GM18511 (cell line): ENCODE results near the gene SVIL.
"Not testable (repeated sequence)": the region's sequence is repeated elsewhere in the genome, so short reads cannot be mapped to it uniquely, and the experiment has no call there.

Source experiments
- ATAC-seq: cut with Tn5 transposase; IDR thresholded peaks from one replicate; pipeline ENCODE4 v1.9.1; 2021; ENCODE audit warnings: mild to moderate bottlenecking, moderate library complexity; ENCODE audit not compliant: unreplicated experiment

SVIL gene

DNA sequence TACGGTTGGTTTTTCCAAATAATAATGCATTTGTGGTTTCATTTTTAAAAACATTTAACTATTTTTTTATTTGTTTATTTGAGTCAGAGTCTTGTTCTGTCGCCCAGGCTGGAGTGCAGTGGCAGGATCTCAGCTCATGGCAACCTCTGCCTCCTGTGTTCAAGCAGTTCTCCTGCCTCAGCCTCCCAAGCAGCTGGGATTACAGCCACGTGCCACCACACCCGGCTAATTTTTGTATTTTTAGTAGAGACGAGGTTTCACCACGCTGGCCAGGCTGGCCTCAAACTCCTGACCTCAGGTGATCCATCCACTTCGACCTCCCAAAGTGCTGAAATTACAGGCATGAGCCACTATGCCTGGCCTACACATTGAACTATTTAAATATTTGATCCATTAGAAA lies 28.1 kb downstream of the SVIL start:
- ATAC-seq, result not testable (repeated sequence)

DNA sequence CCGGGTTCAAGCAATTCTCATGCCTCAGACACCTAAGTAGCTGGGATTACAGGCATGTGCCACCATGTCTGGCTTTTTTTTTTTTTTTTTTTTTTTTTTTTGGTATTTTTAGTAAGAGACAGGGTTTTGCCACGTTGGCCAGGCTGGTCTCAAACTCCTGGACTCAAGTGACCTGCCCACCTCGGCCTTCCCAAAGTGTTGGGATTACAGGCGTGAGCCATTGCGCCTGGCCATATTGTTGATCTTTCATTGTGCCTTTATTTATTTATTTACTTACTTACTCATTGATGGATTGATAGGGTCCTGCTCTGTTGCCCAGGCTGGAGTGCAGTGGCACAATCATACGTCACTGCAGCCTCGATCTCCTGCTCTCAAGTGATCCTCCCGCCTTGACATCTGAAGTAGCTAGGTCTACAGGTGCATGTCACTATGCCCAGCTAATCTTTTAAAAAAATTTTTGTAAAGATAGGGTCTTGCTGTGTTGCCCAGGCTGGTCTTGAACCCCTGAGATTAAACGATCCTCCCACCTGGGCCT lies 30.4 kb downstream of the SVIL start:
- ATAC-seq, result no peak

DNA sequence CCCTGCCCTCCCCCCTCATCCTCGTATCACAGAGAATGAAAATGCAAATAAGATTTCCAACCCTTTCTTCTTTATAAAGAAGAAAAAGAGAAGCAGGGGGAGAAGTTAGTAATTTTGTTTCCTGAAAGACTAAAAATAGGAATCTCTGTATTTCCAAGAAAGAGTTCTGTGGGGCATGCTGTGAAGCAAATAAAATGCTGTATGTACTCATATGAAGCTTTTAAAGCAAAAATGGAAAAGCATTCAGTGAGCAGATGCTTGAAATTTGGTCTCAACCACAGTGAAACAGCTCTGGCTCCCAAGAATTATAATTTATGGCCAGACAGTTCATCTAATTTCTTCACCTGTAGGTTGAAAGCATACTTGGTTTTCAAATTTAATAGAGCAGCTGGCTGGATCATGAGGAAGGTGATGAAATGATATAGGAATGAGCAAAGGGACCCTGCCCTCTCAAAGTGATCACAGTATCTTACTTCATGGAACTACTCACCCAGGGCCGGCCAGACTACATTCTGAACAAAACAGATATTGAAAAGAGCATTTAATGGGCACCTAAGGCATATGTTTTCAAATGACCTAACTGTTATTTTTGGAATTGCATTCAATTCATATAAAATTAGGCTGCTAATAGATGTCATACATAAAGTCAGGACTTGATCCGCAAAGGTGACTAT lies 31.4 kb downstream of the SVIL start:
- ATAC-seq, result no peak

DNA sequence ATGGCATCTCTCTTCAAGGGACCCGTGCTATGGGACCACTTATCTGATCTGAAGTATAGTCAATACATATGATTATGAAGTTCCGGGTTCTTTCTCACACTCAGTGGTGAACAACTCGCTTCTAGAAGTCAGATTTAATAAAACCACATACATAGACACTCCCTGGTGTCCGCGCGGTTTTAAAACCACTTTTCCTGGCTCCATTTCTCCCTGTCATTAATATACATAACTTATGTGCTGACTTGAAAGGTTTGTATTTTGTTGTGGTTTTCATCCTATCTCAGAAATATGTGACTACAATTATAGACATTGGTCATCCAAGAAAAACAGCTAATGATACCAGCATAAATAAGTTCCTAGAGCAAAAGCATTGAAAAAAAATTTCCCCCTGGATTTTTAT lies 34.0 kb downstream of the SVIL start:
- ATAC-seq, result no peak

DNA sequence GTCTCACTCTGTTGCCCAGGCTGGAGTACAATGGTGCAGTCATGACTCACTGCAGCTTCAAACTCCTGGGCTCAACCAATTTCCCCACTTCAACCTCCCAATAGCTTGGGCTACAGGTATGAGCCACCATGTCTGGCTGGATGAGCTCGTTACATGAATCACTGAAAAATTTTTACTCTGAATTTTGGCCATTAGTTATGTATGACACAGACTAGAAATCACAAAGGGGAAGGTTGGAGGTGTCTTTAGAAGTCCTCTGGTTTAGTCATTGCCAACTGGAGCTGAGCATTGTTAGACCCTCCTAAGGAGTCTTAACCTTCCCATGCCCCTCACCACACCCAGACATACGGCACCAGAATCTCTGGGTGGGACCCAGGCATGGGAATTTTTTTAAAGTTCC lies 34.7 kb downstream of the SVIL start:
- no peak for ATAC-seq

DNA sequence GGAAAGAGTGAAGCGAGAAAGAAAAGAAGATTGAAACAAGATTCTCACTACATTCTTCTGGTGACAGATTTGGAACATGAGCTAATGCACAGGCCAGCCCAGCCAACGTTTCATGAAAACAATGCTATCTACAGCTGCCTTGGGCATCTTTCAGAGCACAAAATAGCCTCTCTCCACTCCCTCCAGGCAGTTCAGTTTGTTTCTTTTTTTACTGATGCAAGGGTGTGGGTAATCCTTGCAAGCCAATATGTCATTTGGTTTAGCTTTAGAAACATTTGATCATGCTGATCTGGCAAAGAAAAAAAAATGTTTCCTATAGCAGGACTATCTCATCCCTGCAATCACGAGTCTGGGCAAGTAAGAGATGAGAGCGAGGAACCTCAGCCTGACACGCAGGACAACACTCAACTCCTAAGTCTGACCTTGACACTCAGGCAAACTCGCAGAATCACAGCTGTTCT lies 35.9 kb downstream of the SVIL start:
- ATAC-seq, result no peak

DNA sequence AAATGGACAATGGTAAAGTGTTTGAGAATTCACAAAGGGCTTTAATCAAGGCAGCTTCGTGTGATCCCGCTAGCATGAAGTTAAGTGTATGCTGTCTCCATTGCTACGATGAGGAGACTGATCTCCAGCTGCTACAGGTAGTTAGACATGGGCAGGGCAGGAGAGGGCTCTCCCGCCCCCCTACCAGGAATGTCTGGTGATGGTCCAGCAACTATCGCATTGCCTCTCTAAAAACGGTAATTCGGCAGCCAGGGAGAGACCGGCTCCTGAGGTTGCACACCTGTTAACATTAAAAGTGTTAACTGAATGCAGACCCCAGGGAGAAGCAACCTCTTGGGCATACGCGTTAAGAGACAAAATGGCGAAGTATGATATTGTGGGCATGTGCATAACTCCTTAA lies 37.9 kb downstream of the SVIL start:
- ATAC-seq, result no peak

DNA sequence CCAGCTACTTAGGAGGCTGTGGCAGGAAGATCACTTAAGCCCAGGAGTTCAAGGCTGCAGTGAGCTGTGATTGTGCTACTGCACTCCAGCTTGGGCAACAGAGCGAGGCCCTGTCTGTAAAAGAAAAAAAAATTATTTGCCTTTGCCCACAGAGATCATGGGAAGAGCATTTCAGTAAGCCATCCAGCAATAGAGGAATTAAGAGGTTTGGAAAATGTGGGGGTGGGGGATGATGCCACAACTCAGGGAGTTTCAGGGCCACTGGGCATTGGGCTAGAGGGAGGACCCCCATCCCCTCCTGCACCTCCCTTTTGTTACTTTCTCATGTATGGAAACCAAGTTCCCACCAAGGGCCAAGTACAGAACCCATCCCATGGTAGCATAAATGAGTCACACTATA lies 38.4 kb downstream of the SVIL start:
- no peak for ATAC-seq

DNA sequence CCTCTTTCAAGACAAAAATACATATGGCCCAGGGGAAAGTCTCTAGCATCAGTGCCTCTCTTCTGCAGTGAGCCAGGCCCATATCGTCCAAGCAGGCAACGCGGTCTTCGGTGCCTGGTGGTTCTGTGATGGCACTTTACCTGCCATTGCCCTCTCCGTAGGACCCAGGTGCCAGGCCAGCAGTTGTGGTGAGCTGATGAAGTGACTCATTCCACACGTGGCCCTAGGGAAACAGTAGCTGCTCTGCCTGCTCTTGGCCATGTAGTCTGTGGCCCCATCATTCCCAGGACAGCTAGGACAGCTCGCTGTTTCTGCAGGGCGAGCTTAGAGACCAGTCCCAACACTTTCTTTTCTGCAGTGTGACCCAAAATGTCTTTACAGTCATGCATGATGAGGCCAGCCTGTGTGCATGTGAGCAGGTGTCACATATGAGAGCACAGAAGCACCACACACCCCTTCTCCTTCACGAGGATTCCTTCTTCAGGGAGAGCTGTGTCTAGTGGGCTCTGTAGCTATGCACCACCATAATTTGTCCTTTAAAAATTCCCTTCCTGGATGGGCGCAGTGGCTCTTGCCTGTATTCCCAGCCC lies 39.0 kb downstream of the SVIL start:
- ATAC-seq, result no peak

DNA sequence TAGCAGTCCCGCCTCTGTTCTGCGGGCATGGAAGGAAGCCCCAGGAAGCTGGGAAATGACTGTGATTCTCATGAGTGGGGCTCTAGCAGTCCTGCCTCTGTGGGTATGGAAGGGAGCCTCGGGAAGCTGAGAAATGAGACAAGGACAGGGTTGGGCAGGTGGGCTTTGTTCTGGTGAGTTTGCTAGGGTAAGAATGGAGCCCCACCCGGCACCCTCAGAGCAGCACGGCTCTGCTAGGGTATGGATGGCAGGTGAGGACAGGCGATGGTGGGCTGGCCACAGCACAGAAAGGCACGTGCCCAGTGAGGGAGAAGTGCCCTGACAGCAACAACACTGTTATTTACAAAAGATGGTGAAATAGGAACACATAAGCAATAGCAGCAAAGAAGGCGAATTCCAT lies 39.6 kb downstream of the SVIL start:
- no peak for ATAC-seq

DNA sequence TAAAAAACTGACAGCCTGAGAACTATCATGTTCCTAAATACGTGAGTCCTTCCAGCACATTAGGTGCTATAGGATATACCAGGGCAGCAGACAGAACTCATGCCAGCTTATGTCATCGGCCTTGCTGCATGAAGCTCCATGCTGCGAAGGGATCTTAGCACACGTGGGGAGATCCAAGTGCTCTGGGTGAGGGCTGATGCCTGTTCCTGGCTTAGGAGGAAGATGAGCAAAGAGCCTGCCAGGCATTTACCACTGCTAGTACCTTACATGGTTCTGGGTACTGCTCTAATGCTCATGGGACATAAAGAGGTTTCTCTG lies 43.2 kb downstream of the SVIL start:
- ATAC-seq, result no peak

DNA sequence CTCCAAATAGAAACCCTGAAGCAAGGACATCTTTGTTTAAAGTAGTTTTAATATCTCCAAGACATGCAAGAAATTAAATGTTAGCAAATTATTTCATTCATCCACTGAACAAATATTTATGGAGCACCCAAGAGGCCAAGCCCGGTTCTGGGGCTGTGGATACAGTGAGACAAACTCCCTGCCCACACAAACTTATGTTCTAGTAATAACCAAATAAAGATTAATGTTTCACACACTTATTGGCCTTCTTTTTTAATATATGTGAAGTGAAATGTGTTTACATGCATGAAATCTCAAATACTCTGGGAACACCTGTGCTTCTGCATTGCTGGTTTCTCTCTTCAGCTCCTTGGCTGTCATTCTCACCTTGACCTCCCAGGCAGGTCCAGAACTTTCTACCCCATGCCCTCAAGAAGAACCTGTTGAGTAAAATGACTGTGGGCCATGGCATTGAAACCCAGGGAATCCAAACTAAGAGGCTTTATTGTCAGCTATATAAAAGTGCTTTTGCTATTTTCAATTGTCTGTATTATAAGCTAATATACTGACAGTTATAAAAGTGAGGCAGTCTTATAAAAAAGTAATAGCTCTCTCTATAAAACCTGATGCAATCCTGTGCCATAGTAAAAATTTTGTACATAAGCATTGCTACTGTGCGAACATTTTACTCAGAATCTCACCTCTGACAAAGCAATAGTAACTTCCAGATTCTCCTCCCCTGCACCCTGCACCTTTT lies 43.7 kb downstream of the SVIL start:
- no peak for ATAC-seq

DNA sequence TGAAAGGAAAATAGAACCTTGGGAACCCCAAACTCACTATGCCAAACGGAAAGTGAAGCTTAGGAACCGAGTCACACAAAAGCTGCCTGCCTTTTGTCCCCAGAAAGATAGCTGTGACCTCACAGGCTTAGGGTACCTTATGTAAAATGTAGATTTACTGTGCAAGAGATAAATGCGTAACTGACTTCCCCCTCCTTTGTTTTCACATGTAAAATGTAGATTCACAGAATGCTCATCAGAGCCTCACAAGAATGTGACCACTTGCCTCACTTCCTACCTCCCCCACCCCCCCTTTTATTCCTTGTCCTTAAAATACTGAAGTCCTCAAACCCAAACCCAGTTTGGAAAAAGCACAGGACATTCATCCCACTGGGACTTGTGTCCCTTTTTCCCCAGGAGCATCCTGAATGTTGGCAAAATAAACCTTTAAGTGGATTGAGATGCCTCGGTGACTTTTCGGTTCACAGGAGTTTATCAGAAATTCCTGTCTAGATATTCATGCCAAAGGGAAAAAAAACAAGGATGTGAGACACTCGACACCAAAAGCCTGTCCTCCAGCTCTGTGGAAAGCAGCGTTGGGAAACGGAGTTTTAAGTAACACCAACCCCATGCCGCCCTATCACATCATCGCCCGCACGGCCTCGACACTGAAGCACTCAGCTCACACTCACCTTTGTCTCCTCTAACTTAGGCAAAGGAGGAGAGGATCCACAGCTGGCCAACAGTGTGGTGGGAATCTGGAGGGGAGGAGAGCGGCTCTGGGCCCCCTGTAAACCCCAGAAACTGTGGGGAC lies 45.9 kb downstream of the SVIL start:
- ATAC-seq, result no peak

DNA sequence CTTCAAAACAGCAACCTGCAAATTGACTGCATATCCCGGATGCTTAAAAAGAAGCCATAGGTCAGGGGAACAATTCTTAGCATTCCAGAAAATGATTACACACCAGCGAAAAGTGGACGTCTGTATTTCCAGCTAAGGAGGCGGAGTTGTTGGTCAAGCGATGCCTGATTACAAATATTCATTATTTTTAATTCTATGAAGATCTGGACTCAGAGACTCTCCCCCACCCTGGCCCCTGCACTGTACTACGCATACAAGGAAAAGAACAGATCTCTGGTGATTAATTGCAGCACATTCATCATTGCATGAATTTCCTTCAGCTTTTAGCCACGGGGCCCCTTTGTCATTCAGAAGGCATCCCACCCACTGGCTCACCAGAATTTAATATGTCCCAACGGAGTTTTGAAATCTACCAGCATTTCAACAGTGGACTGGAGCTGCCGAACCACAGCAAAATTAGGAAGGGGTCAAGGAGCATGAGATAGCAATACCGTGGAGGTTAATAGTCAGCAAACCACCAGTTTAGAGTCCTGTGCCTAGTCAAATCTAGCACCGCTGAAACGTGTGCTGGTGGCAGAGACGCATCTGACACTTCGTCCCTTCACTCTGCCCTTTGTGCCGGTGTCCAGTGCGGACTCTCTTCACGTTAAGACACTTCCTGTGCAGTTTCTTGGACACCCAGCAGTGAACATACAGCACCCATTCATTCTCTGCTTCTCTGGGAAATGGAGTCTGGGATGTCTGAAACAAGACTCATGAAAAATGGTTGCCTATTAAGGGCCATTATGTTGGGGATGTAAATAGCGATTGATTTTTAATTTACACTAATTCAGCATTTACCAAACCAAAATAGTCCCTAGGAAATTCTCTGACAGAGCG lies 46.8 kb downstream of the SVIL start:
- not testable (repeated sequence) for ATAC-seq

DNA sequence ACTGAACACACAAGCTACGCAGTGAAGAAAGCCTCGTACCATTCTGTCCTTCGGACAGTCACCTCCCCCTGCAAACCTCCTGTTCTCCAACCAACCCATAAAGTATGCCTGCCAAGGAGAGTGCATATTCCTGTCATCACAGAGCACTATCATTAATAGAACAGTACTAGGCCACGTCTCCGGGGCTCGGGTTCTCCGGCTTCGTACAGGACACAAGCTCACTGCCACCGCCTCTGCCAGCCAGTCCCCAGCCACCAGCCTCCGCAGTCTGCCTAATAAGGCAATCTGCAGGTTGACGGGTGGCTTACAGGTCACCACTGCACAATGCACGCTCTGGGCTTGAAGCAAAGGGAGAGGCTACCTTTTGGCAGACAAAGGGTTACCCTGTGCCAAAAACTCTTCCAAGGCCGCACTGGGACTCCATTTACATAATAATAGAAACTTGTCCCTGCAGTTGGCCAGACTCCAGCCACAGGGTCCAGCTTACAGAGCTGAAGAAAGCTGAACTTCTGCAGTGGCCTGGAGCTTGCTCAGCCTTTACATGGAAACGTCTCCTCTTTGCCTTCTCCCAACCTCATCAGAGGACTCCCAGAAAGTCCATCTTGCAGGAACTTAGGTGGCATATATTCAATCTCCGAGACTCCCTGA lies 47.5 kb downstream of the SVIL start:
- ATAC-seq, result not testable (repeated sequence)

DNA sequence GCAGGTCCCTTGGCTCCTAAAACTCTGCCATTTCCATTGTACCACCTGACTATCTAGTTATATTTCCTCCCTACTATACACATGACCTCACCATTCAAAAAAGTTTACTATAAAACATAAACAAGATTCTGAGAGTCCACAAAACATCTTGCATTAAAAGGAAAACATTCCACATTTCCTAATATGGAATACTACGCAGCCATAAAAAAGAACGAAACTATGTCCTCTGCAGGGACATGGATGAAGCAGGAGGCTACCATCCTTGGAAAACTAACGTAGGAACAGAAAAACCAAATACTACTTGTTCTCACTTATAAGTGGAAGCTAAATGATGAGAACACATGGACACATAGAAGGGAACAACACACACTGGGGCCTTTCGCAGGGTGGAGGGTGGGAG lies 48.3 kb downstream of the SVIL start:
- ATAC-seq, result no peak

DNA sequence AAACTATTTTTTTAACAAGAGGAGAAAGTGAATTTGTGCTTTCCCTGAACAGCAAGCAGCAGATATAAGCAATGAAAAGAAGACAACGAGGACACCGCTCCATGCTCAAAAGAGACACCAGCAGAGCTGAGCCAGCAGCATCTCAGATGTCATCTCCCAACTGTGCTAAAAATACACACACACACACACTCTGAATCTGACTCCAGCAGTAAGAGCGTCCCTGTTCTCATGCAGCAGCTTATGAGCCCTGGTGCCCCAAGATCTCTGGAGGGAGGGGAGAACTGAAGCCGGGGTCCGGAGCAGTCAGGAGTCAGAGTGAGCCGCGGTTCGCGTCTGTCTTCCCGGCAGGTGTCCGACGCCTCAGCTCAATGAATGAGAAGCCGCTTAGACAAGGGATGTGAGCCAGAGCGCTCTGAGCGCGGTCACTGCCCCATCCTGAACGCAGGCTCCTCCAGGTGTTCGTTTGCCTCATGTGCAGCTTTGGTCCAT lies 49.2 kb downstream of the SVIL start:
- no peak for ATAC-seq

DNA sequence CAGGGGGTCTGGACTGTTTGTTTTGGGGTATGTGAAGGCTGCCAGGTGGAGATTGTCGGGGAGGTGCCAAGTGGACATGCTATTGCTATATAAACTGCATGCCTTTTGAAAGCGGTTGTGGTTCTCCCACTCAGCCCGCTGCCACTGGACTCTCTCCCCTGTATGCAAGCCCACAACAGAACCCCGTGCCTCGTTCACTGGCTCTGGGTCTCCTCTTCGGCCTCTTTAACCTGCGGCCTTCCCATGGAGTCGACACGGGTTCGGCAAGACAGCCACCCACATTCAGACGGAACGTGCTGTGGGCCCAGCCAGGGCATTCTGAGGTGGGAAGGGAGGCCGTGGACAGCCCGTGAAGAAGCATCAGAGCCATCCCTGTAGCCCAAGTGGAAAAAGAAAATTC lies 50.3 kb downstream of the SVIL start:
- no peak for ATAC-seq

DNA sequence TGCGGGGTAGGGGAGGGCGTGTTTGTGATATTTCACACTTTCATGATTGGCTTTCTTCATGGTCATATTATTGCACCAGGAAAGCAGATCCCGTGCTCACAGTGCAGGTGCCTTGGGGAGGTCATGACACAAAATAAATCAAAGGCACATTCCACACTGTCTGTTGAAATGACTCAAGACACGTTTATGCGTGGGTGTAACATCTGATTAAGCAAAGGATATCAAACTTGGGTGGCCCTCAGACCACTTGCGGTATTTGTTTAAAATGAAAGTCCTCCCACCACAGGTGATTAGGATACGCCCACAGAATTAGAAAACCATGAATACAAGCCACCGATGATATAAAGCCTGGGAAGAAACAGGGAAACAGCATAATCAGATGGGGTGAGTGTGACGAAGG lies 51.1 kb downstream of the SVIL start:
- ATAC-seq, result no peak

DNA sequence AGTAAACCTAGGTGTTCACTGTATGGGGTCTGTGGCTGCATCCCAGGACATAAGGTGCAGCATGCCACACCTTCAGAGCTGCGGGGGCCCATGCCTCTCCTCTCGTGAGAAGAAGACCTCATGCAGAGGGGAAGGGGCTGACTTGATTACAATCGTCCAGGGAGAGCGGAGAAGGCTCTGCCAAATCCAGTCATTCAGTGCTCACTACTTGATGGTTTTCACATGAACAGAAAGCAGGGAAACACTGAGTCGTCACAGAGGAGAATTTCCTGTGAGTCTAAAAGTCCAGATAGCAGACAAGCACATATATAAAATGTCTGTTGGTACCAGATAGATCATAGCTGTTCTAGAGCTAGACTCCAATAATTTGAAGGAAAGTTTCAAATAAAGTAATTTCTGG lies 52.0 kb downstream of the SVIL start:
- not testable (repeated sequence) for ATAC-seq
